ENCODE data around the gene GPR15LG.
"Not testable (repeated sequence)": the region's sequence is repeated elsewhere in the genome, so short reads cannot be mapped to it uniquely, and the experiment has no call there.

Gene GPR15LG

DNA sequence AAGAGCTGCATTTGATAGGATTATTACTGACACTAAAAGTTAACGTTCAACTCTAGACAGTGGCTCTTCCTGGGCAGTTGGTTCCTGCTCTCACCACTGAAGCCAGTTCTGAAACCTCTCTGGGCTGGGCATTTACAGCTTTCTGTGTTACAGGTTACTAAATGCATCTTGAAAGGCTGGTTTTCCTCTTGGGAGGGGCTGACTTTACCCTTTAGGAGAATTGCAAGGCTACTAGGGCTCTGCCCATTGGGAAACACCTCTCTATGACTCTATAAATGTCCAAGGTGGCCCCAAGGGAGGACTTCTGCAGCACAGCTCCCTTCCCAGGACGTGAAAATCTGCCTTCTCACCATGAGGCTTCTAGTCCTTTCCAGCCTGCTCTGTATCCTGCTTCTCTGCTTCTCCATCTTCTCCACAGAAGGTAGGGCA, at the start of gene GPR15LG:
Gene GPR15LG (plus strand): TSS at position 301 of the 429 bp plus-strand sequence. CDS start 51 bp downstream, at position 352.
- Mint-ChIP-seq H3K9me3 (no peaks in the 10 kb centered on the region), H3K4me3 (no peak within 1 kb of the TSS), H3K27ac (no peak within 1 kb of the TSS), H3K27me3 (no peaks in the 10 kb centered on the region), H3K4me1 (ENCODE audit: low read depth) (no peaks in the 10 kb centered on the region), H3K36me3 (ENCODE audit: low read depth) (no peaks in the 10 kb centered on the region)
- DNase-seq = no peak

DNA sequence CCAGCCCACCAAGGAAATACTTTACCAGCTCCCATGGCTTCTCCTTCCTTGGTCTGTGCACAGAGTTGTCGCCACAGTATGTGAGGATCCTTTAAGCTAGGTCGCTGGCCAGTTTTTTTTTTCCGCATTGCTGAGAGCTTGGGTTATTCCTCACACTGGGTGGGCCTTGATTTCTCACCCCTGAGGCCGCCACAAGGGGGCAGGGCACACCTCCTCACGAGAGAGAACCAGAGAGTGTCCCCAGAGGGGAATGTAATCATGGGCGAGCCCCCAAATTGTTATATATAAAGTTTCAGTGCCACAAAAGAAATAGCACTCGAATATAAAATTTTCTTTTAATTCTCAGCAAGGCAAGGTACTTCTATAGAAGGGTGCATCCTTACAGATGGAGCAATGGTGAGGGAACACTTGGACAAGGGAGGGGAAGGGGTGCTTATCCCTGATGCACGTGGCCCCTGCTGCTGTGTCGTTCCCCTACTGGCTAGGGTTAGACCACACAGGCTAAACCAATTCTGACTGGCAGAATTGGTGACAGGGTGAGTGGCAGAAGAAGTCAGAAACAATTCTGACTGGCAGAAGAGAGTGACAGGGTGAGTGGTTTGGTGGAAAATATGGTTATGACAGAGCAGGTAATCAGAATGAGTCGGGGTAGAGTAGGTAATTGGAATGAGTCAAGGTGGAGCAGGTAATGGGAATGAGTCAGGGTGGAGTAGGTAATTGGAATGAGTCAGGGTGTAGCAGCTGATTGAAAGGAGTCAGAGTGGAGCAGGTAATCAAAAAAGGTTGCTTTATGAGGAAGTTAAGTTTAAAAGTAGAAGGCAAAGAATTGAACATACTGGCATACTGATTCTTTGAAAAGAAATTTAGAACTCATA, 47.5 kb upstream of the GPR15LG start:
- H3K4me3 Mint-ChIP-seq; H3K27ac Mint-ChIP-seq; H3K36me3 Mint-ChIP-seq (ENCODE audit: low read depth); DNase-seq; H3K4me1 Mint-ChIP-seq (ENCODE audit: low read depth): not testable (repeated sequence)
- Mint-ChIP-seq H3K9me3 (peaks cover 22% of the 10 kb centered on the region), H3K27me3 (peaks cover 30% of the 10 kb centered on the region)

DNA sequence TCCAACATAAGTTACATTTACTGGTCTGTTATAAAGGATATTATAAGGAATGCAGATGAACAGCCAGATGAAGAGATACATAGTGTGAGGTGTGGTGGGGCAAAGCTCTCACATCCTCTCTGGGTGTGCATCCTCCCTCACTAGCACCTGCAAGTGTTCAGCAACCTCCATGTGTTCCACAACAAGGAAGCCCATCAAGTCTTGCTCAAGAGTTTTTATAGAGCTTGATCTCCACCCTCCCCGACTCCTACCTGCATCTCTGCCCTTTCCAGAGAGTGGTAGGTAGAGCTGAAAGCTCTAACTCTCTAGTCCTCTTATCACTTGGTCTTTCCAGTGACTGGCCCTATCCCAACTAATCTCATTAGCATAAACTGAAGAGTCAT, 46.8 kb upstream of the GPR15LG start:
- no peak for DNase-seq
- Mint-ChIP-seq H3K36me3 (ENCODE audit: low read depth) (peaks cover 6% of the 10 kb centered on the region), H3K27ac (no peak overlapping the region), H3K9me3 (peaks cover 22% of the 10 kb centered on the region), H3K27me3 (peaks cover 32% of the 10 kb centered on the region), H3K4me1 (ENCODE audit: low read depth) (no peaks in the 10 kb centered on the region), H3K4me3 (no peak overlapping the region)

DNA sequence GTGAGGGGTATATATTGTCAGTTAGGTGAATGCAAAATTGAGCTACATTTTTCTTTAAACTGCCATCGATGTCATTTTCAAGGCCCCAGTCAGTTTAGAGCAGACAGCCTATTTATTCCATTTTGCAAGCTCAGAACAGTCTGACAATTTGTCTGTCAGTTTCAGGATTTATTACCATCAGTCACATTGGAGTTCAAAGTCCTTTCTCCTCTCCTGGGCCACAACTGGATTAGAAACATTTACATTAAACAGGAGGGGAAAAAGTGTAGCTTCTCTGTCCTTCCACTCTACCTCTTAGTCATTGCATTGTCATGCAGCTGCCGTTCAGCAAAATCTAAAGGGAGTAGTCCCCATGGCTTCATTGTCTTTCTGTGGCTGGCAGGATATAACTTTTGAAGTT, 37.8 kb upstream of the GPR15LG start:
- peaks cover 21% of the 10 kb centered on the region for H3K4me1 Mint-ChIP-seq (ENCODE audit: low read depth)
- peaks cover 17% of the 10 kb centered on the region for H3K36me3 Mint-ChIP-seq (ENCODE audit: low read depth)
- peaks cover 4% of the 10 kb centered on the region for H3K27me3 Mint-ChIP-seq
- no peaks in the 10 kb centered on the region for H3K9me3 Mint-ChIP-seq
- no peak for DNase-seq
- H3K4me3 Mint-ChIP-seq = no peak overlapping the region
- H3K27ac Mint-ChIP-seq = no peak overlapping the region

DNA sequence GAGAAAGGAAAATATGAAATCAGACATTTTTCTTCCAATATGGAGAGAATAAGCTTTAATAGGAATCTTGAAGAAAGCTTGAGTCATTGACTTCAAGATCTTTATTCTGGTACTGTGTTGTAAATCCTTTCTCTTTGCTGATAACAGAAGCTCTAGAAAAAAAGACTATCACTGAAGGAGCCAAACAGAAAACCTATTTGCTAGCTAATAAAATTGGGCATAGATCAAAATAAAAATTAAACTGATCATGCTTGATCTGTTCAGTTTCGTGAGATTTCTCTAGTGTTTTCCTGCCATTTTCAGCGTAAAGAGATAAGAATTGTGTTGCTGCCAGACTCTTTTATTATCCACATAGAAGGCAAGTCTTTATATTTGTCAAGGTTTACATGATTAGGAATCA, 35.8 kb upstream of the GPR15LG start:
- H3K4me3 Mint-ChIP-seq = peak overlapping the region; percentile 98
- no peaks in the 10 kb centered on the region for H3K9me3 Mint-ChIP-seq
- H3K27me3 Mint-ChIP-seq = no peaks in the 10 kb centered on the region
- H3K27ac Mint-ChIP-seq = peak overlapping the region; percentile 99
- peaks cover 35% of the 10 kb centered on the region for H3K36me3 Mint-ChIP-seq (ENCODE audit: low read depth)
- H3K4me1 Mint-ChIP-seq (ENCODE audit: low read depth) = peaks cover 36% of the 10 kb centered on the region
- no peak for DNase-seq

DNA sequence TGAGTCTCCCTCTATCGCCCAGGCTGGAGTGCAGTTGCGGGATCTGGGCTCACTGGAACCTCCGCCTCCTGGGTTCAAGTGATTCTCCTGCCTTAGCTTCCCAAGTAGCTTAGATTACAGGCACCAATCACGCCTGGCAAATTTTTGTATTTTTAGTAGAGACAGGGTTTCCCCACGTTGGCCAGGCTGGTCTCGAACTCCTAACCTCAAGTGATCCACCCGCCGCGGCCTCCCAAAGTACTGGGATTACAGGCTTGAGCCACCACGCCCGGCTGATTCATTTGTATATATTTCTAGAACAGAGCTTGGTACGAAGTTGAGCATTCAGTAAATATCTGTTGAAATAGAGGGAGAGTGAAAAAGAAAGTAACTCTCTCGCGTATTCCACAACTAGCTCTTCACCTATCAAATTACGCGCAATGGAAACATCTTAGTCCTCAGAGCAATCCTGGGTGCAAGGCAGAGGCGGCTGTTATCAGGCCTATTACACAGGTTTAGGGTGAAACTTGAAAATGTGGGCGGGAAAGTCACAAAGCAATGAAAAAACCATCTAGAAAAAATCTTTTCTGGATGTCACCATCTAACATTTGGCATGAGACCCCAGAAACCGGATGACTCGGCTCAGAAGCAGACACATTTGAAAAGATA, 35.0 kb upstream of the GPR15LG start:
- H3K9me3 Mint-ChIP-seq = no peaks in the 10 kb centered on the region
- peak; percentile 77 for DNase-seq
- H3K27ac Mint-ChIP-seq = peak overlapping the region; percentile 99
- peaks cover 42% of the 10 kb centered on the region for H3K4me1 Mint-ChIP-seq (ENCODE audit: low read depth)
- H3K36me3 Mint-ChIP-seq (ENCODE audit: low read depth) = peaks cover 43% of the 10 kb centered on the region
- H3K27me3 Mint-ChIP-seq = no peaks in the 10 kb centered on the region
- peak overlapping the region; percentile 98 for H3K4me3 Mint-ChIP-seq

DNA sequence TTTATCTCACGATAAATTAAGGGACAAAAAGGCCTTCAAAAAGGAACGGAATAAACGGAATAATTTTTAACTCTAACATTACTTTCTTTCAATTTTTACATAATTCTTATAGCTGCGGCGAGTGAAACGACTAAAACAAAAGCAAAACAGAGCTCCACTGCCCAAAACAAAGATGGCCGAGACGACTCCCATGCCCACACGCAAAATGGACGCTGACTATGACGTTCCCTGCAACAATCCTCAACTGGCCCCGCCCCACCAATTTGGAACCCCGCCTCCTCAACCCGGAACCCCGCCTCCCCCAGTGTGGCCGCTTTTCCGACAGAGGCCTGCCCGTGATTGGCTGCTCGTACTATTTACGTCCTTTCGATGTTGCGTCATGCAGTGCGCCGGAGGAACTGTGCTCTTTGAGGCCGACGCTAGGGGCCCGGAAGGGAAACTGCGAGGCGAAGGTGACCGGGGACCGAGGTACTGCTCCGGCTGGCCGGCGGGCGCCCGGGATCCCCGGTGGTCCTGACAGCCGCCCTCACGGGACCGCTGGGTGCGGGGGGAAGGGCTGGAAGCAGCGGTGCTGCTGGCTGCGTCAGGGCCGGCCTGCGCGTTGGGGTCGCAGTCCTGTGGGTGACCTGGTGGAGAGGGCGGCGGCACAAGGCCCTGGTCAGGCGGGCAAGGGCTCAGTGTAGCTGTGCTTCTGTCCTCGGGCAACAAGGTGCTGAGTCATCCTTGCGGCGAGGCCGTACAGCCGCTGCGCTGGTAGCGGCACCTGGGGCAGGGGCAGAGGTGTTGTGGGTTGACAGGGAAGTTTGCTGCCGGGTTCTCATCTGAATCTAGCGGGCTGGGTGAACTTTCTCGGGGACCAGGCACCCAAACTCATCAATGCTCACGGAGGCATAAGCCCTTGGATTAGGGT, 34.2 kb upstream of the GPR15LG start, which contains the start of gene GHITM:
Gene GHITM (plus strand): TSS at position 384 of the 910 bp plus-strand sequence. CDS start 1,992 bp downstream, outside the sequence.
- peak; percentile 99 for DNase-seq
- Mint-ChIP-seq H3K36me3 (ENCODE audit: low read depth) (peaks cover 50% of the 10 kb centered on the region), H3K4me3 (peak within 1 kb of the TSS; percentile 98), H3K4me1 (ENCODE audit: low read depth) (peaks cover 45% of the 10 kb centered on the region), H3K27me3 (no peaks in the 10 kb centered on the region), H3K27ac (peak within 1 kb of the TSS; percentile 99), H3K9me3 (no peaks in the 10 kb centered on the region)

GRCh38 chr10:84140036-84140379, 33.6 kb upstream of the GPR15LG start:
- H3K27me3 Mint-ChIP-seq = no peaks in the 10 kb centered on the region
- peaks cover 48% of the 10 kb centered on the region for H3K4me1 Mint-ChIP-seq (ENCODE audit: low read depth)
- no peak for DNase-seq
- no peaks in the 10 kb centered on the region for H3K9me3 Mint-ChIP-seq
- peaks cover 57% of the 10 kb centered on the region for H3K36me3 Mint-ChIP-seq (ENCODE audit: low read depth)
- H3K27ac Mint-ChIP-seq = peak overlapping the region; percentile 99
- H3K4me3 Mint-ChIP-seq = peak overlapping the region; percentile 98

GRCh38 chr10:84147347-84147746, 26.3 kb upstream of the GPR15LG start:
- Mint-ChIP-seq H3K27ac (peak overlapping the region; percentile 69), H3K9me3 (no peaks in the 10 kb centered on the region), H3K27me3 (no peaks in the 10 kb centered on the region), H3K4me1 (ENCODE audit: low read depth) (peaks cover 34% of the 10 kb centered on the region), H3K4me3 (no peak overlapping the region), H3K36me3 (ENCODE audit: low read depth) (peaks cover 89% of the 10 kb centered on the region)
- DNase-seq = no peak

GRCh38 chr10:84148006-84148597, 25.5 kb upstream of the GPR15LG start:
- H3K27ac Mint-ChIP-seq, DNase-seq, H3K27me3 Mint-ChIP-seq, H3K9me3 Mint-ChIP-seq, H3K4me3 Mint-ChIP-seq: not testable (repeated sequence)
- Mint-ChIP-seq H3K4me1 (ENCODE audit: low read depth) (peaks cover 37% of the 10 kb centered on the region), H3K36me3 (ENCODE audit: low read depth) (peaks cover 89% of the 10 kb centered on the region)

GRCh38 chr10:84149854-84150253, 23.7 kb upstream of the GPR15LG start:
- H3K4me1 Mint-ChIP-seq (ENCODE audit: low read depth) = peaks cover 39% of the 10 kb centered on the region
- no peak overlapping the region for H3K4me3 Mint-ChIP-seq
- no peaks in the 10 kb centered on the region for H3K27me3 Mint-ChIP-seq
- H3K27ac Mint-ChIP-seq = peak overlapping the region; percentile 77
- DNase-seq = no peak
- peaks cover 88% of the 10 kb centered on the region for H3K36me3 Mint-ChIP-seq (ENCODE audit: low read depth)
- H3K9me3 Mint-ChIP-seq = no peaks in the 10 kb centered on the region

GRCh38 chr10:84152769-84153168, 20.8 kb upstream of the GPR15LG start:
- H3K36me3 Mint-ChIP-seq (ENCODE audit: low read depth) = peaks cover 83% of the 10 kb centered on the region
- H3K4me3 Mint-ChIP-seq = no peak overlapping the region
- H3K4me1 Mint-ChIP-seq (ENCODE audit: low read depth) = peaks cover 55% of the 10 kb centered on the region
- no peaks in the 10 kb centered on the region for H3K9me3 Mint-ChIP-seq
- no peak for DNase-seq
- no peaks in the 10 kb centered on the region for H3K27me3 Mint-ChIP-seq
- peak overlapping the region; percentile 91 for H3K27ac Mint-ChIP-seq

DNA sequence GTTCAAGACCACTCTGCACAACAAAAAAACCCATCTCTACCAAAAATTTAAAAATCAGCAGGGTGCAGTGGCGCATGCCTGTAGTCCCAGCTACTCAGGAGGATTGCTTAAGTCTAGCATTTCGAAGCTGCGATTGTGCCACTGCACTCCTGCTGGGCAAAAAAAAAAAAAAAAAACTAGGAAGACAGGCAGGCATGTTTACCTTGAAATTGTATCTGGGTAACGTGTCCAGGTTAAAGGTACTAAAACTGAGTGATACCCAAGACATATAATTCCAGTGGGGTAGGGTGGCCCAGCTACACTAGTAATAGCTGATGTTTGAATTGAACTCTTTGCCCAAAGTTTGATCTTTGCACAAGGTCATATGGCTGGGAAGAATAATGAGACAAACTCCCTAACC, 18.1 kb upstream of the GPR15LG start:
- Mint-ChIP-seq H3K4me3 (no peak overlapping the region), H3K4me1 (ENCODE audit: low read depth) (peaks cover 62% of the 10 kb centered on the region), H3K27me3 (no peaks in the 10 kb centered on the region), H3K27ac (peak overlapping the region; percentile 22), H3K9me3 (no peaks in the 10 kb centered on the region), H3K36me3 (ENCODE audit: low read depth) (peaks cover 64% of the 10 kb centered on the region)
- no peak for DNase-seq

- Mint-ChIP-seq H3K4me1 (ENCODE audit: low read depth) (peaks cover 57% of the 10 kb centered on the region), H3K27me3 (no peaks in the 10 kb centered on the region), H3K36me3 (ENCODE audit: low read depth) (peaks cover 59% of the 10 kb centered on the region), H3K4me3 (no peak overlapping the region), H3K27ac (peak overlapping the region; percentile 22), H3K9me3 (no peaks in the 10 kb centered on the region)
- no peak for DNase-seq
These were observed 17.6 kb upstream of the GPR15LG start for GRCh38 chr10:84156009-84156408.
